ENCODE results near the gene MAPK8IP1.

Gene MAPK8IP1

GRCh38 chr11:45942381-45942780, 56.9 kb downstream of the MAPK8IP1 start:
- H3K36me3 ChIP-seq (ENCODE audit: insufficient read depth, insufficient read length, low read length), result peaks cover 17% of the 10 kb centered on the region
- TF ChIP-seq SUZ12 (IDR thresholded peaks at IDR 0.05; ENCODE audit: extremely low read depth, insufficient read depth, insufficient read length) (no peak), ZNF274 (IDR thresholded peaks at IDR 0.05; ENCODE audit: low read depth, low read length) (no peak), YY1 (IDR thresholded peaks at IDR 0.05; ENCODE audit: insufficient read depth, insufficient read length) (no peak)
- no peak overlapping the region for H3K4me3 ChIP-seq (ENCODE audit: insufficient read length, low read depth)
- no peak overlapping the region for H3K9ac ChIP-seq (ENCODE audit: insufficient read length, low read depth)
- no peaks in the 10 kb centered on the region for H3K9me3 ChIP-seq (ENCODE audit: insufficient read depth, low read length)
- H3K4me1 ChIP-seq (ENCODE audit: insufficient read depth, insufficient read length), result peaks cover 2% of the 10 kb centered on the region
- DNase-seq (ENCODE audit: low read depth, low spot score), result no peak
- H3K27me3 ChIP-seq (ENCODE audit: insufficient read depth, insufficient read length), result no peaks in the 10 kb centered on the region

GRCh38 chr11:45945397-45945999, 60.0 kb downstream of the MAPK8IP1 start:
- no peak for TF ChIP-seq SUZ12 (IDR thresholded peaks at IDR 0.05; ENCODE audit: extremely low read depth, insufficient read depth, insufficient read length)
- Histone ChIP-seq H3K36me3 (ENCODE audit: insufficient read depth, insufficient read length, low read length) (peaks cover 43% of the 10 kb centered on the region), H3K9me3 (ENCODE audit: insufficient read depth, low read length) (no peaks in the 10 kb centered on the region), H3K4me1 (ENCODE audit: insufficient read depth, insufficient read length) (no peaks in the 10 kb centered on the region), H3K9ac (ENCODE audit: insufficient read length, low read depth) (no peak overlapping the region), H3K27me3 (ENCODE audit: insufficient read depth, insufficient read length) (no peaks in the 10 kb centered on the region), H3K4me3 (ENCODE audit: insufficient read length, low read depth) (no peak overlapping the region)
- DNase-seq (ENCODE audit: low read depth, low spot score), result no peak

GRCh38 chr11:45947885-45948284, 62.4 kb downstream of the MAPK8IP1 start:
- H3K4me3 ChIP-seq (ENCODE audit: insufficient read length, low read depth), result no peak overlapping the region
- no peaks in the 10 kb centered on the region for H3K27me3 ChIP-seq (ENCODE audit: insufficient read depth, insufficient read length)
- peaks cover 45% of the 10 kb centered on the region for H3K36me3 ChIP-seq (ENCODE audit: insufficient read depth, insufficient read length, low read length)
- no peak for DNase-seq (ENCODE audit: low read depth, low spot score)
- H3K9me3 ChIP-seq (ENCODE audit: insufficient read depth, low read length), result no peaks in the 10 kb centered on the region
- no peak for TF ChIP-seq SUZ12 (IDR thresholded peaks at IDR 0.05; ENCODE audit: extremely low read depth, insufficient read depth, insufficient read length)
- no peak for TF ChIP-seq ZNF274 (IDR thresholded peaks at IDR 0.05; ENCODE audit: low read depth, low read length)
- TF ChIP-seq YY1 (IDR thresholded peaks at IDR 0.05; ENCODE audit: insufficient read depth, insufficient read length), result no peak
- H3K4me1 ChIP-seq (ENCODE audit: insufficient read depth, insufficient read length), result no peaks in the 10 kb centered on the region
- no peak overlapping the region for H3K9ac ChIP-seq (ENCODE audit: insufficient read length, low read depth)

- no peak for DNase-seq (ENCODE audit: low read depth, low spot score)
- H3K4me1 ChIP-seq (ENCODE audit: insufficient read depth, insufficient read length), result no peaks in the 10 kb centered on the region
- no peaks in the 10 kb centered on the region for H3K9me3 ChIP-seq (ENCODE audit: insufficient read depth, low read length)
- TF ChIP-seq SUZ12 (IDR thresholded peaks at IDR 0.05; ENCODE audit: extremely low read depth, insufficient read depth, insufficient read length) (no peak), YY1 (IDR thresholded peaks at IDR 0.05; ENCODE audit: insufficient read depth, insufficient read length) (no peak), ZNF274 (IDR thresholded peaks at IDR 0.05; ENCODE audit: low read depth, low read length) (no peak)
- H3K27me3 ChIP-seq (ENCODE audit: insufficient read depth, insufficient read length), result no peaks in the 10 kb centered on the region
- H3K9ac ChIP-seq (ENCODE audit: insufficient read length, low read depth), result no peak overlapping the region
- H3K4me3 ChIP-seq (ENCODE audit: insufficient read length, low read depth), result no peak overlapping the region
- peaks cover 45% of the 10 kb centered on the region for H3K36me3 ChIP-seq (ENCODE audit: insufficient read depth, insufficient read length, low read length)
Observed at GRCh38 chr11:45948356-45948755, 62.9 kb downstream of the MAPK8IP1 start.

- Histone ChIP-seq H3K9me3 (ENCODE audit: insufficient read depth, low read length) (no peaks in the 10 kb centered on the region), H3K4me3 (ENCODE audit: insufficient read length, low read depth) (no peak overlapping the region), H3K27me3 (ENCODE audit: insufficient read depth, insufficient read length) (no peaks in the 10 kb centered on the region), H3K4me1 (ENCODE audit: insufficient read depth, insufficient read length) (no peaks in the 10 kb centered on the region), H3K36me3 (ENCODE audit: insufficient read depth, insufficient read length, low read length) (peaks cover 43% of the 10 kb centered on the region), H3K9ac (ENCODE audit: insufficient read length, low read depth) (no peak overlapping the region)
- no peak for DNase-seq (ENCODE audit: low read depth, low spot score)
- TF ChIP-seq YY1 (IDR thresholded peaks at IDR 0.05; ENCODE audit: insufficient read depth, insufficient read length), result no peak
- TF ChIP-seq SUZ12 (IDR thresholded peaks at IDR 0.05; ENCODE audit: extremely low read depth, insufficient read depth, insufficient read length), result no peak
- no peak for TF ChIP-seq ZNF274 (IDR thresholded peaks at IDR 0.05; ENCODE audit: low read depth, low read length)
Observed at GRCh38 chr11:45949992-45950407, 64.5 kb downstream of the MAPK8IP1 start.
